Upper lobe of left lung (tissue), 6 donors: ENCODE measurements around the gene PDZD8. TPM values are rescaled to one million over a fixed set of nuclear protein-coding genes. Genes with fewer than 3 reads are reported as not detected.

Experiments used
- ATAC-seq, 2 donors: fragments of 200-7000 bp; cut with Tn5 transposase; one replicate each; pipeline ENCODE4 v1.9.1; 2022; ENCODE audit warnings: mild to moderate bottlenecking in 2 of 2, moderate library complexity in 2 of 2; ENCODE audit not compliant: low FRiP score in 2 of 2
- DNase-seq, 2 donors: peaks; one replicate each; pipeline ENCODE4 v3.0.0-alpha.2; 2019 to 2020
- H3K27ac ChIP-seq, 4 donors: fragments of 200-600 bp; sonication (generic); one replicate each; pipeline ENCODE4 v1.5.1; 2016 to 2019
- H3K27me3 ChIP-seq, 4 donors: fragments of 200-600 bp; sonication (generic); one replicate each; pipeline ENCODE4 v1.5.1; 2017 to 2019
- H3K36me3 ChIP-seq, 4 donors: fragments of 200-600 bp; sonication (generic); one replicate each; pipeline ENCODE4 v1.5.1; 2016 to 2019
- H3K4me1 ChIP-seq, 4 donors: fragments of 200-600 bp; sonication (generic); one replicate each; pipeline ENCODE4 v1.5.1; 2018 to 2019
- H3K4me3 ChIP-seq, 4 donors: fragments of 200-600 bp; sonication (generic); one replicate each; pipeline ENCODE4 v1.5.1; 2017 to 2019; ENCODE audit warnings: mild to moderate bottlenecking in 2 of 4, moderate library complexity in 1 of 4
- H3K9me3 ChIP-seq, 4 donors: fragments of 200-600 bp; sonication (generic); one replicate each; pipeline ENCODE4 v1.5.1; 2018 to 2019
- CTCF ChIP-seq, 6 experiments: fragments of 450-650 bp in 4 of 6; fragments of 200-600 bp in 2 of 6; sonication (generic) in 2 of 6; IDR thresholded peaks; one replicate each; pipeline ENCODE4 v1.5.1; 2016 to 2019; ENCODE audit warnings: antibody characterized with exemption in 6 of 6
- EP300 ChIP-seq, 4 donors: sonication (generic); formaldehyde crosslinking; IDR thresholded peaks; one replicate each; pipeline ENCODE4 v1.5.1; 2017; ENCODE audit warnings: antibody characterized with exemption in 4 of 4, control low read depth in 2 of 4
- POLR2A ChIP-seq, 4 donors: fragments of 450-650 bp; IDR thresholded peaks; one replicate each; pipeline ENCODE4 v1.5.1; 2016 to 2017; ENCODE audit warnings: antibody characterized with exemption in 4 of 4, mild to moderate bottlenecking in 2 of 4
- POLR2AphosphoS5 ChIP-seq, 2 donors: sonication (generic); formaldehyde crosslinking; IDR thresholded peaks; one replicate each; pipeline ENCODE4 v1.5.1; 2017; ENCODE audit warnings: antibody characterized with exemption in 2 of 2
- WGBS, 2 donors: methylation state at CpG; one replicate each; pipeline ENCODE4 v1.1.5; 2017 to 2018; 5-methylcytosine and 5-hydroxymethylcytosine counted together
- total RNA-seq, 6 donors: library from RNA; depleted of rRNA in 4 of 6; stranded (reverse); fragments of >200 nt in 4 of 6; gene quantifications; one replicate each; pipeline versions ENCODE4 v1.1.0 to v1.2.1, GENCODE V29; 2016 to 2021
- donor health status: DM: no; HTN: no; CAD: no; lungs with moderate emphysema.
- donor health status: DM: no; HTN: yes; CAD: no; lungs with severe emphysema.

The PDZD8 gene
- total RNA-seq, 6 donors from 2014 or later, result 18.9 to 42.0 (median 34.0) TPM

- DNase-seq (no peak), ATAC-seq (no peak)
- Histone ChIP-seq H3K9me3 (no peaks in the 10 kb centered on the region), H3K27me3 (no peaks in the 10 kb centered on the region), H3K4me1 (no peaks in the 10 kb centered on the region), H3K27ac (no peak overlapping the region), H3K4me3 (no peak overlapping the region), H3K36me3 (peaks cover 0 to 49% (median 23%) of the 10 kb centered on the region in 4 donors)
- WGBS, 2 donors, result 89 to 92% methylated on average over 12 of the region's 12 CpGs
- TF ChIP-seq CTCF (IDR thresholded peaks at IDR 0.05) (no peak), POLR2AphosphoS5 (IDR thresholded peaks at IDR 0.05) (no peak)
Measured at GRCh38 chr10:117284716-117285494, 90.3 kb downstream of the PDZD8 start.

- no peaks in the 10 kb centered on the region for H3K27me3 ChIP-seq
- H3K4me1 ChIP-seq, result no peaks in the 10 kb centered on the region
- no peaks in the 10 kb centered on the region for H3K36me3 ChIP-seq
- H3K9me3 ChIP-seq, result no peaks in the 10 kb centered on the region
- TF ChIP-seq CTCF (IDR thresholded peaks at IDR 0.05) (no peak), POLR2AphosphoS5 (IDR thresholded peaks at IDR 0.05) (no peak)
- H3K4me3 ChIP-seq, result no peak overlapping the region
- ATAC-seq (no peak), DNase-seq (no peak)
- 95 to 96% methylated on average over 2 of the region's 2 CpGs for WGBS, 2 donors
- H3K27ac ChIP-seq, result no peak overlapping the region
Measured at GRCh38 chr10:117277675-117278074, 97.6 kb downstream of the PDZD8 start.

- ATAC-seq (no peak), DNase-seq (no peak)
- Histone ChIP-seq H3K4me3 (no peak overlapping the region), H3K4me1 (no peaks in the 10 kb centered on the region), H3K9me3 (no peaks in the 10 kb centered on the region), H3K36me3 (no peaks in the 10 kb centered on the region), H3K27me3 (no peaks in the 10 kb centered on the region), H3K27ac (no peak overlapping the region)
- WGBS, 2 donors, result 62 to 68% methylated on average over 3 of the region's 3 CpGs
- TF ChIP-seq CTCF (IDR thresholded peaks at IDR 0.05) (no peak), POLR2AphosphoS5 (IDR thresholded peaks at IDR 0.05) (no peak), POLR2A (IDR thresholded peaks at IDR 0.05) (no peak), EP300 (IDR thresholded peaks at IDR 0.05) (no peak)
Measured at GRCh38 chr10:117275121-117275520, 100.1 kb downstream of the PDZD8 start.

GRCh38 chr10:117274509-117274908 is 100.7 kb downstream of the PDZD8 start:
- H3K27ac ChIP-seq, result no peak overlapping the region
- H3K27me3 ChIP-seq, result no peaks in the 10 kb centered on the region
- TF ChIP-seq CTCF (IDR thresholded peaks at IDR 0.05) (no peak), EP300 (IDR thresholded peaks at IDR 0.05) (no peak), POLR2AphosphoS5 (IDR thresholded peaks at IDR 0.05) (no peak), POLR2A (IDR thresholded peaks at IDR 0.05) (no peak)
- no peaks in the 10 kb centered on the region for H3K36me3 ChIP-seq
- H3K9me3 ChIP-seq, result no peaks in the 10 kb centered on the region
- no peak for ATAC-seq
- no peak for DNase-seq
- WGBS, 2 donors, result 98 to 100% methylated on average over 5 of the region's 5 CpGs
- H3K4me3 ChIP-seq, result no peak overlapping the region
- no peaks in the 10 kb centered on the region for H3K4me1 ChIP-seq

- H3K4me1 ChIP-seq, result no peaks in the 10 kb centered on the region
- ATAC-seq (no peak), DNase-seq (no peak)
- no peak overlapping the region for H3K4me3 ChIP-seq
- no peaks in the 10 kb centered on the region for H3K36me3 ChIP-seq
- WGBS, 2 donors, result 58 to 90% methylated on average over 3 of the region's 3 CpGs
- no peaks in the 10 kb centered on the region for H3K27me3 ChIP-seq
- TF ChIP-seq POLR2AphosphoS5 (IDR thresholded peaks at IDR 0.05) (no peak), POLR2A (IDR thresholded peaks at IDR 0.05) (no peak), CTCF (IDR thresholded peaks at IDR 0.05) (no peak), EP300 (IDR thresholded peaks at IDR 0.05) (no peak)
- no peaks in the 10 kb centered on the region for H3K9me3 ChIP-seq
- H3K27ac ChIP-seq, result no peak overlapping the region
Measured at GRCh38 chr10:117273980-117274379, 101.3 kb downstream of the PDZD8 start.
